ENCODE measurements around the gene TSPAN31.

TSPAN31 gene

DNA sequence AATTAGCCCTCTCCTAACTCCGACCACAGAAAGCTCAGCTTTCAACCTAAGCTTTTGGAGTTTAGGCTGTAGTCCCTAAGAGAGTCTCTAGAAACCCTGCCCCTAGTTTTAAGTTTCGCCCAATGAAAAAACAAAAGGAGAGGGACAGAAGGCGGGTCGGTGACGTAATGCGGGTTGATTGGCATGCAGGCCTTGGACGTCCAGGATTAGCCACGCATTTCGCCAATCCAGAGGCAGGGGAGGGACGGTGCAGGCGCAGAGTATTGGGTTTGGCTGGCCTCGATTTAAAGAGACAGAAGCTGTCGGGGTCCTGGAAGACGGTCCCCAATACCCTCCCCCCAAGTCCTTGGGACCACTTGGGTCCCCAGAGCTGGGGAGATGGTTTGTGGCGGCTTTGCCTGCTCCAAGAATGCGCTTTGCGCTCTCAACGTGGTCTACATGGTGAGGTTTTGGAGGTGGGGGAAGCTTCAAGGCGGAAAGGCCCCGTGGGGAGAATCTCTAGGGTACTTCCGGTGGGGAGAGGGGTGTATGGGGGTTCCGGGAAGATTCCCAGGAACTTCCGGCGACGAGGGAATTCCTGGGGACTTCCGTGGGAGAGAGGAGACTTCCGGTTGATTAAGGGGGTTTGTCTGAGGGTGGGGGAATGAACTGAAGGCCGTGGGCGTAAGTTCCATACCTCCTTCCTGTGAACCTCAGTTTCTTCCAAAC, at the start of gene TSPAN31 (continued):
- TF ChIP-seq, protein P1, sequence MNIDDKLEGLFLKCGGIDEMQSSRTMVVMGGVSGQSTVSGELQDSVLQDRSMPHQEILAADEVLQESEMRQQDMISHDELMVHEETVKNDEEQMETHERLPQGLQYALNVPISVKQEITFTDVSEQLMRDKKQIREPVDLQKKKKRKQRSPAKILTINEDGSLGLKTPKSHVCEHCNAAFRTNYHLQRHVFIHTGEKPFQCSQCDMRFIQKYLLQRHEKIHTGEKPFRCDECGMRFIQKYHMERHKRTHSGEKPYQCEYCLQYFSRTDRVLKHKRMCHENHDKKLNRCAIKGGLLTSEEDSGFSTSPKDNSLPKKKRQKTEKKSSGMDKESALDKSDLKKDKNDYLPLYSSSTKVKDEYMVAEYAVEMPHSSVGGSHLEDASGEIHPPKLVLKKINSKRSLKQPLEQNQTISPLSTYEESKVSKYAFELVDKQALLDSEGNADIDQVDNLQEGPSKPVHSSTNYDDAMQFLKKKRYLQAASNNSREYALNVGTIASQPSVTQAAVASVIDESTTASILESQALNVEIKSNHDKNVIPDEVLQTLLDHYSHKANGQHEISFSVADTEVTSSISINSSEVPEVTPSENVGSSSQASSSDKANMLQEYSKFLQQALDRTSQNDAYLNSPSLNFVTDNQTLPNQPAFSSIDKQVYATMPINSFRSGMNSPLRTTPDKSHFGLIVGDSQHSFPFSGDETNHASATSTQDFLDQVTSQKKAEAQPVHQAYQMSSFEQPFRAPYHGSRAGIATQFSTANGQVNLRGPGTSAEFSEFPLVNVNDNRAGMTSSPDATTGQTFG (tag by site-specific recombination; IDR thresholded peaks at IDR 0.05; ENCODE audit: borderline replicate concordance), result no peak
- TF ChIP-seq YY2 (tag by site-specific recombination; IDR thresholded peaks at IDR 0.05) (no peak), ZNF341 (tag by site-specific recombination; IDR thresholded peaks at IDR 0.05; ENCODE audit: low read depth) (peak; percentile 68), ZNF146 (tag by site-specific recombination; IDR thresholded peaks at IDR 0.05) (no peak), ZNF660 (tag by site-specific recombination; IDR thresholded peaks at IDR 0.05) (peak; percentile 27; the same call in 1 of the 2 replicates), ZBTB7A (tag by site-specific recombination; IDR thresholded peaks at IDR 0.05; ENCODE audit: low read depth) (peak; percentile 79; the same call in 1 of the 2 replicates), ZNF768 (tag by site-specific recombination; IDR thresholded peaks at IDR 0.05) (no peak), ZNF354C (tag by site-specific recombination; IDR thresholded peaks at IDR 0.05; ENCODE audit: borderline replicate concordance, low read depth) (no peak), ZNF335 (tag by site-specific recombination; conservative IDR thresholded peaks at IDR 0.05) (peak; percentile 84), ZFP69B (tag by site-specific recombination; IDR thresholded peaks at IDR 0.05) (no peak), ZBTB8A (tag by site-specific recombination; IDR thresholded peaks at IDR 0.05) (peak; percentile 63; the same call in 1 of the 2 replicates), ZNF623 (tag by site-specific recombination; IDR thresholded peaks at IDR 0.05) (no peak), ZNF610 (tag by site-specific recombination; IDR thresholded peaks at IDR 0.05; ENCODE audit: borderline replicate concordance) (0 out of 2 replicates have a peak, but pooled peaks have one; percentile 19), ZFP41 (tag by site-specific recombination; IDR thresholded peaks at IDR 0.05; ENCODE audit: borderline replicate concordance) (no peak), ZNF138 (tag by site-specific recombination; IDR thresholded peaks at IDR 0.05; ENCODE audit: borderline replicate concordance) (no peak), ZNF677 (tag by site-specific recombination; IDR thresholded peaks at IDR 0.05) (no peak), ZNF48 (tag by site-specific recombination; IDR thresholded peaks at IDR 0.05) (no peak), ZNF792 (tag by site-specific recombination; IDR thresholded peaks at IDR 0.05) (no peak), ZNF121 (tag by site-specific recombination; IDR thresholded peaks at IDR 0.05) (no peak), WT1 (tag by site-specific recombination; IDR thresholded peaks at IDR 0.05) (peak; percentile 48; the same call in 1 of the 2 replicates)
- TF ChIP-seq, protein P2, sequence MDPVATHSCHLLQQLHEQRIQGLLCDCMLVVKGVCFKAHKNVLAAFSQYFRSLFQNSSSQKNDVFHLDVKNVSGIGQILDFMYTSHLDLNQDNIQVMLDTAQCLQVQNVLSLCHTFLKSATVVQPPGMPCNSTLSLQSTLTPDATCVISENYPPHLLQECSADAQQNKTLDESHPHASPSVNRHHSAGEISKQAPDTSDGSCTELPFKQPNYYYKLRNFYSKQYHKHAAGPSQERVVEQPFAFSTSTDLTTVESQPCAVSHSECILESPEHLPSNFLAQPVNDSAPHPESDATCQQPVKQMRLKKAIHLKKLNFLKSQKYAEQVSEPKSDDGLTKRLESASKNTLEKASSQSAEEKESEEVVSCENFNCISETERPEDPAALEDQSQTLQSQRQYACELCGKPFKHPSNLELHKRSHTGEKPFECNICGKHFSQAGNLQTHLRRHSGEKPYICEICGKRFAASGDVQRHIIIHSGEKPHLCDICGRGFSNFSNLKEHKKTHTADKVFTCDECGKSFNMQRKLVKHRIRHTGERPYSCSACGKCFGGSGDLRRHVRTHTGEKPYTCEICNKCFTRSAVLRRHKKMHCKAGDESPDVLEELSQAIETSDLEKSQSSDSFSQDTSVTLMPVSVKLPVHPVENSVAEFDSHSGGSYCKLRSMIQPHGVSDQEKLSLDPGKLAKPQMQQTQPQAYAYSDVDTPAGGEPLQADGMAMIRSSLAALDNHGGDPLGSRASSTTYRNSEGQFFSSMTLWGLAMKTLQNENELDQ (tag by site-specific recombination; IDR thresholded peaks at IDR 0.05; ENCODE audit: low read depth), result no peak
- TF ChIP-seq, protein P3, sequence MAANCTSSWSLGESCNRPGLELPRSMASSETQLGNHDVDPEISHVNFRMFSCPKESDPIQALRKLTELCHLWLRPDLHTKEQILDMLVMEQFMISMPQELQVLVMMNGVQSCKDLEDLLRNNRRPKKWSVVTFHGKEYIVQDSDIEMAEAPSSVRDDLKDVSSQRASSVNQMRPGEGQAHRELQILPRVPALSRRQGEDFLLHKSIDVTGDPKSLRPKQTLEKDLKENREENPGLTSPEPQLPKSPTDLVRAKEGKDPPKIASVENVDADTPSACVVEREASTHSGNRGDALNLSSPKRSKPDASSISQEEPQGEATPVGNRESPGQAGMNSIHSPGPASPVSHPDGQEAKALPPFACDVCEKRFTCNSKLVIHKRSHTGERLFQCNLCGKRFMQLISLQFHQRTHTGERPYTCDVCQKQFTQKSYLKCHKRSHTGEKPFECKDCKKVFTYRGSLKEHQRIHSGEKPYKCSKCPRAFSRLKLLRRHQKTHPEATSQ (tag by site-specific recombination; IDR thresholded peaks at IDR 0.05), result no peak
- TF ChIP-seq, protein P4, sequence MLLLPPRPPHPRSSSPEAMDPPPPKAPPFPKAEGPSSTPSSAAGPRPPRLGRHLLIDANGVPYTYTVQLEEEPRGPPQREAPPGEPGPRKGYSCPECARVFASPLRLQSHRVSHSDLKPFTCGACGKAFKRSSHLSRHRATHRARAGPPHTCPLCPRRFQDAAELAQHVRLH (tag by site-specific recombination; IDR thresholded peaks at IDR 0.05), result peak; percentile 99
- TF ChIP-seq, protein P5, sequence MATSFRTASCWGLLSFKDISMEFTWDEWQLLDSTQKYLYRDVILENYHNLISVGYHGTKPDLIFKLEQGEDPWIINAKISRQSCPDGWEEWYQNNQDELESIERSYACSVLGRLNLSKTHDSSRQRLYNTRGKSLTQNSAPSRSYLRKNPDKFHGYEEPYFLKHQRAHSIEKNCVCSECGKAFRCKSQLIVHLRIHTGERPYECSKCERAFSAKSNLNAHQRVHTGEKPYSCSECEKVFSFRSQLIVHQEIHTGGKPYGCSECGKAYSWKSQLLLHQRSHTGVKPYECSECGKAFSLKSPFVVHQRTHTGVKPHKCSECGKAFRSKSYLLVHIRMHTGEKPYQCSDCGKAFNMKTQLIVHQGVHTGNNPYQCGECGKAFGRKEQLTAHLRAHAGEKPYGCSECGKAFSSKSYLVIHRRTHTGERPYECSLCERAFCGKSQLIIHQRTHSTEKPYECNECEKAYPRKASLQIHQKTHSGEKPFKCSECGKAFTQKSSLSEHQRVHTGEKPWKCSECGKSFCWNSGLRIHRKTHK (tag by site-specific recombination; IDR thresholded peaks at IDR 0.05), result no peak
- TF ChIP-seq, protein P6, sequence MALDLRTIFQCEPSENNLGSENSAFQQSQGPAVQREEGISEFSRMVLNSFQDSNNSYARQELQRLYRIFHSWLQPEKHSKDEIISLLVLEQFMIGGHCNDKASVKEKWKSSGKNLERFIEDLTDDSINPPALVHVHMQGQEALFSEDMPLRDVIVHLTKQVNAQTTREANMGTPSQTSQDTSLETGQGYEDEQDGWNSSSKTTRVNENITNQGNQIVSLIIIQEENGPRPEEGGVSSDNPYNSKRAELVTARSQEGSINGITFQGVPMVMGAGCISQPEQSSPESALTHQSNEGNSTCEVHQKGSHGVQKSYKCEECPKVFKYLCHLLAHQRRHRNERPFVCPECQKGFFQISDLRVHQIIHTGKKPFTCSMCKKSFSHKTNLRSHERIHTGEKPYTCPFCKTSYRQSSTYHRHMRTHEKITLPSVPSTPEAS (tag by site-specific recombination; IDR thresholded peaks at IDR 0.05), result no peak
- TF ChIP-seq, protein P7, sequence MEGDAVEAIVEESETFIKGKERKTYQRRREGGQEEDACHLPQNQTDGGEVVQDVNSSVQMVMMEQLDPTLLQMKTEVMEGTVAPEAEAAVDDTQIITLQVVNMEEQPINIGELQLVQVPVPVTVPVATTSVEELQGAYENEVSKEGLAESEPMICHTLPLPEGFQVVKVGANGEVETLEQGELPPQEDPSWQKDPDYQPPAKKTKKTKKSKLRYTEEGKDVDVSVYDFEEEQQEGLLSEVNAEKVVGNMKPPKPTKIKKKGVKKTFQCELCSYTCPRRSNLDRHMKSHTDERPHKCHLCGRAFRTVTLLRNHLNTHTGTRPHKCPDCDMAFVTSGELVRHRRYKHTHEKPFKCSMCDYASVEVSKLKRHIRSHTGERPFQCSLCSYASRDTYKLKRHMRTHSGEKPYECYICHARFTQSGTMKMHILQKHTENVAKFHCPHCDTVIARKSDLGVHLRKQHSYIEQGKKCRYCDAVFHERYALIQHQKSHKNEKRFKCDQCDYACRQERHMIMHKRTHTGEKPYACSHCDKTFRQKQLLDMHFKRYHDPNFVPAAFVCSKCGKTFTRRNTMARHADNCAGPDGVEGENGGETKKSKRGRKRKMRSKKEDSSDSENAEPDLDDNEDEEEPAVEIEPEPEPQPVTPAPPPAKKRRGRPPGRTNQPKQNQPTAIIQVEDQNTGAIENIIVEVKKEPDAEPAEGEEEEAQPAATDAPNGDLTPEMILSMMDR (tag by site-specific recombination; IDR thresholded peaks at IDR 0.05), result no peak
- TF ChIP-seq, protein P8, sequence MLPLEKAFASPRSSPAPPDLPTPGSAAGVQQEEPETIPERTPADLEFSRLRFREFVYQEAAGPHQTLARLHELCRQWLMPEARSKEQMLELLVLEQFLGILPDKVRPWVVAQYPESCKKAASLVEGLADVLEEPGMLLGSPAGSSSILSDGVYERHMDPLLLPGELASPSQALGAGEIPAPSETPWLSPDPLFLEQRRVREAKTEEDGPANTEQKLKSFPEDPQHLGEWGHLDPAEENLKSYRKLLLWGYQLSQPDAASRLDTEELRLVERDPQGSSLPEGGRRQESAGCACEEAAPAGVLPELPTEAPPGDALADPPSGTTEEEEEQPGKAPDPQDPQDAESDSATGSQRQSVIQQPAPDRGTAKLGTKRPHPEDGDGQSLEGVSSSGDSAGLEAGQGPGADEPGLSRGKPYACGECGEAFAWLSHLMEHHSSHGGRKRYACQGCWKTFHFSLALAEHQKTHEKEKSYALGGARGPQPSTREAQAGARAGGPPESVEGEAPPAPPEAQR (tag by site-specific recombination; IDR thresholded peaks at IDR 0.05), result 0 out of 2 replicates have a peak, but pooled peaks have one; percentile 3
